SK-N-MC (cell line): ENCODE results near the gene FEM1A.

ENCODE experiments used
- DNase-seq: peaks from one replicate; pipeline ENCODE4 v3.0.0-alpha.2; 2011; ENCODE audit warnings: low read depth, low spot score
- H3K27ac ChIP-seq: fragments of 200-600 bp; sonication (generic); 2 replicates; pipeline ENCODE4 v1.5.1; 2016; ENCODE audit warnings: mixed run types
- H3K36me3 ChIP-seq: fragments of 200-600 bp; sonication (generic); 2 replicates; pipeline ENCODE4 v1.6.1; 2017; ENCODE audit warnings: antibody characterized with exemption, low read length, mixed read lengths; ENCODE audit not compliant: insufficient read depth
- H3K4me3 ChIP-seq: fragments of 200-600 bp; sonication (generic); 2 replicates; pipeline ENCODE4 v1.5.1; 2016
- H3K9ac ChIP-seq: fragments of 200-600 bp; sonication (generic); 2 replicates; pipeline ENCODE4 v1.8.0; 2017; ENCODE audit warnings: mixed run types, mixed read lengths; ENCODE audit not compliant: insufficient read length
- H3K9me3 ChIP-seq: fragments of 200-600 bp; sonication (generic); 2 replicates; pipeline ENCODE4 v1.6.1; 2017; ENCODE audit warnings: low read depth, mild to moderate bottlenecking, antibody characterized with exemption, low read length, moderate library complexity, mixed read lengths
- EZH2 ChIP-seq: fragments of 200-600 bp; sonication (generic); IDR thresholded peaks from one replicate; pipeline ENCODE4 v1.6.1; 2017; ENCODE audit warnings: antibody characterized with exemption
- FOXP2 ChIP-seq: optimal IDR thresholded peaks from 2 replicates; pipeline ENCODE3; 2011; ENCODE audit warnings: mild to moderate bottlenecking, moderate library complexity; ENCODE audit not compliant: insufficient read depth; ENCODE audit errors: extremely low read length, control extremely low read depth
- POLR2AphosphoS5 ChIP-seq: IDR thresholded peaks from 2 replicates; pipeline ENCODE4 v1.6.1; 2012; ENCODE audit warnings: mild to moderate bottlenecking, low read depth, low read length, borderline replicate concordance

The FEM1A gene

GRCh38 chr19:4749870-4750590, 41.5 kb upstream of the FEM1A start:
- H3K4me3 ChIP-seq = no peak overlapping the region
- no peaks in the 10 kb centered on the region for H3K9me3 ChIP-seq
- no peak overlapping the region for H3K27ac ChIP-seq
- H3K9ac ChIP-seq = no peak overlapping the region
- H3K36me3 ChIP-seq = no peaks in the 10 kb centered on the region
- TF ChIP-seq POLR2AphosphoS5 (no peak), FOXP2 (no peak), EZH2 (no peak)
- DNase-seq = no peak

GRCh38 chr19:4754248-4754647, 37.3 kb upstream of the FEM1A start:
- H3K9me3 ChIP-seq = no peaks in the 10 kb centered on the region
- H3K4me3 ChIP-seq = no peak overlapping the region
- TF ChIP-seq FOXP2 (no peak), EZH2 (no peak), POLR2AphosphoS5 (no peak)
- peak; percentile 10 for DNase-seq
- H3K9ac ChIP-seq = no peak overlapping the region
- H3K36me3 ChIP-seq = no peaks in the 10 kb centered on the region
- no peak overlapping the region for H3K27ac ChIP-seq

- no peak for DNase-seq
- no peak overlapping the region for H3K4me3 ChIP-seq
- H3K9ac ChIP-seq = no peak overlapping the region
- H3K27ac ChIP-seq = no peak overlapping the region
- no peaks in the 10 kb centered on the region for H3K9me3 ChIP-seq
- TF ChIP-seq FOXP2 (no peak), EZH2 (no peak)
- H3K36me3 ChIP-seq = no peaks in the 10 kb centered on the region
Measured at GRCh38 chr19:4755459-4755858, 36.1 kb upstream of the FEM1A start.

GRCh38 chr19:4758082-4758481, 33.5 kb upstream of the FEM1A start:
- no peak for TF ChIP-seq POLR2AphosphoS5
- TF ChIP-seq FOXP2 = no peak
- TF ChIP-seq EZH2 = no peak
- H3K9me3 ChIP-seq = no peaks in the 10 kb centered on the region
- DNase-seq = no peak
- H3K36me3 ChIP-seq = no peaks in the 10 kb centered on the region
- no peak overlapping the region for H3K27ac ChIP-seq
- H3K4me3 ChIP-seq = no peak overlapping the region
- H3K9ac ChIP-seq = no peak overlapping the region

- TF ChIP-seq EZH2 (no peak), FOXP2 (no peak), POLR2AphosphoS5 (no peak)
- H3K4me3 ChIP-seq = no peak overlapping the region
- DNase-seq = no peak
- H3K27ac ChIP-seq = no peak overlapping the region
- no peaks in the 10 kb centered on the region for H3K36me3 ChIP-seq
- no peaks in the 10 kb centered on the region for H3K9me3 ChIP-seq
- no peak overlapping the region for H3K9ac ChIP-seq
Measured at GRCh38 chr19:4758659-4759058, 32.9 kb upstream of the FEM1A start.

- no peak overlapping the region for H3K27ac ChIP-seq
- TF ChIP-seq EZH2 (no peak), POLR2AphosphoS5 (no peak), FOXP2 (no peak)
- H3K9me3 ChIP-seq = no peaks in the 10 kb centered on the region
- peak overlapping the region; percentile 73 for H3K4me3 ChIP-seq
- H3K36me3 ChIP-seq = no peaks in the 10 kb centered on the region
- H3K9ac ChIP-seq = no peak overlapping the region
- no peak for DNase-seq
Measured at GRCh38 chr19:4759388-4760284, 31.9 kb upstream of the FEM1A start.

- H3K4me3 ChIP-seq = peak overlapping the region; percentile 73
- no peak overlapping the region for H3K9ac ChIP-seq
- TF ChIP-seq FOXP2 = no peak
- no peak for TF ChIP-seq POLR2AphosphoS5
- no peak for TF ChIP-seq EZH2
- no peak overlapping the region for H3K27ac ChIP-seq
- no peaks in the 10 kb centered on the region for H3K9me3 ChIP-seq
- no peak for DNase-seq
- no peaks in the 10 kb centered on the region for H3K36me3 ChIP-seq
Measured at GRCh38 chr19:4760285-4760650, 31.3 kb upstream of the FEM1A start.

- no peak for TF ChIP-seq FOXP2
- no peak for TF ChIP-seq EZH2
- no peak for TF ChIP-seq POLR2AphosphoS5
- H3K9ac ChIP-seq = no peak overlapping the region
- H3K36me3 ChIP-seq = no peaks in the 10 kb centered on the region
- no peaks in the 10 kb centered on the region for H3K9me3 ChIP-seq
- no peak overlapping the region for H3K27ac ChIP-seq
- no peak for DNase-seq
- no peak overlapping the region for H3K4me3 ChIP-seq
Measured at GRCh38 chr19:4763021-4763420, 28.5 kb upstream of the FEM1A start.
